GM12891 (cell line): ENCODE results near the gene GSKIP. TPM values are rescaled to one million over a fixed set of nuclear protein-coding genes. Genes with fewer than 3 reads are reported as not detected.
A peak's percentile ranks its signal among the peaks of the same experiment; 100 is the strongest.
"Not testable (repeated sequence)": the region's sequence is repeated elsewhere in the genome, so short reads cannot be mapped to it uniquely, and the experiment has no call there.

ENCODE experiments used
- DNase-seq: peaks from one replicate; pipeline ENCODE4 v3.0.0; 2011; ENCODE audit warnings: low spot score; ENCODE audit not compliant: insufficient read length
- FAIRE-seq: peaks from 2 replicates; lab custom pipeline; 2011; peaks lifted over from hg19 to GRCh38; lab: Jason Lieb, UNC
- PAX5 ChIP-seq: IDR thresholded peaks from 2 replicates; pipeline ENCODE4 v1.6.1; 2011; ENCODE audit warnings: low read length, moderate library complexity, mild to moderate bottlenecking; ENCODE audit not compliant: insufficient read depth, severe bottlenecking
- POLR2A ChIP-seq: IDR thresholded peaks from 2 replicates; pipeline ENCODE4 v1.6.1; 2011; ENCODE audit warnings: low read depth, low read length, control low read depth
- POLR2AphosphoS5 ChIP-seq: IDR thresholded peaks from 2 replicates; pipeline ENCODE4 v1.6.1; 2011; ENCODE audit warnings: low read depth, low read length, control low read depth
- POU2F2 ChIP-seq: IDR thresholded peaks from 2 replicates; pipeline ENCODE4 v1.6.1; 2011; ENCODE audit warnings: low read depth, mild to moderate bottlenecking, control low read depth, low read length, moderate library complexity
- SPI1 ChIP-seq: IDR thresholded peaks from 2 replicates; pipeline ENCODE4 v1.6.1; 2011; ENCODE audit warnings: low read depth, low read length, control low read depth
- TAF1 ChIP-seq: IDR thresholded peaks from 2 replicates; pipeline ENCODE4 v1.6.1; 2011; ENCODE audit warnings: low read depth, low read length, control low read depth
- polyA plus RNA-seq: library from polyadenylated mRNA; unstranded; fragments of >200 nt; gene quantifications from one replicate; pipeline ENCODE4 v1.2.1, GENCODE V29; 2012; ENCODE audit warnings: low read depth, missing spikeins, inconsistent platforms; ENCODE audit not compliant: missing spikeins

The GSKIP gene, protein sequence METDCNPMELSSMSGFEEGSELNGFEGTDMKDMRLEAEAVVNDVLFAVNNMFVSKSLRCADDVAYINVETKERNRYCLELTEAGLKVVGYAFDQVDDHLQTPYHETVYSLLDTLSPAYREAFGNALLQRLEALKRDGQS
- polyA plus RNA-seq, result 12.4 TPM

GRCh38 chr14:96362965-96363750 lies at the start of gene GSKIP, which contains the start of gene ATG2B:
GSKIP (plus strand) TSS chr14:96363526; CDS start chr14:96382248, 18,722 bp downstream.
ATG2B (minus strand) TSS chr14:96363341; CDS start chr14:96362976, 365 bp downstream.
- DNase-seq, result peak; percentile 80
- TF ChIP-seq POLR2A, result 0 out of 2 replicates have a peak, but pooled peaks have one; percentile 60
- no peak for TF ChIP-seq POU2F2
- TF ChIP-seq POLR2AphosphoS5, result peak; percentile 64; the same call in 1 of the 2 replicates
- FAIRE-seq, result peak; percentile 96

- TF ChIP-seq POU2F2, result no peak
- no peak for TF ChIP-seq PAX5
- no peak for TF ChIP-seq TAF1
- no peak for TF ChIP-seq POLR2A
- no peak for TF ChIP-seq SPI1
- no peak for TF ChIP-seq POLR2AphosphoS5
- DNase-seq, result no peak
- FAIRE-seq, result no peak
Observed at GRCh38 chr14:96316087-96316486, 47.2 kb upstream of the GSKIP start.

GRCh38 chr14:96318836-96319235 lies 44.5 kb upstream of the GSKIP start:
- no peak for FAIRE-seq

DNA sequence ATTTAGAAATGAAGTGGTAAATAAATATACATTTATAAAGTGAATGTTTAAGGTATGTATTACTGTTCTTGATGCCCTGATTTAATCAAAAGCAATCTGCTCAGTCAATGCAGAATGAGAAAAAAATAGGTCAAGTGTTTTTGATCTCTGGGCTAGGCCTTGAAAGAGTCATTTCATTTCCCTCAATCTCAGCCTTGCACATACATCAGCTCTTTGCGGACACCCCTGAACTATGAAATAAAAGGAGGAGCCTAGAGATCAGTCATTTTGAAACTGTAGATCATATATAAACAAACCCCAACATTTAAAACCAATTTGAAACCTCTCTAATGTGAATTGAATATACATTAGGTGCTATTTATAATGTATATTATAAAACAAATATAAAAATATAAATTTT lies 42.7 kb upstream of the GSKIP start:
- no peak for TF ChIP-seq POU2F2
- TF ChIP-seq POLR2AphosphoS5, result no peak
- DNase-seq (no peak), FAIRE-seq (no peak)

More at GRCh38 chr14:96318836-96319235, 44.5 kb upstream of the GSKIP start:
- TF ChIP-seq POU2F2 (no peak), POLR2A (no peak), TAF1 (no peak), PAX5 (no peak), POLR2AphosphoS5 (no peak), SPI1 (no peak)
- no peak for DNase-seq

- FAIRE-seq, result no peak
Observed at GRCh38 chr14:96324219-96324618, 39.1 kb upstream of the GSKIP start.

DNA sequence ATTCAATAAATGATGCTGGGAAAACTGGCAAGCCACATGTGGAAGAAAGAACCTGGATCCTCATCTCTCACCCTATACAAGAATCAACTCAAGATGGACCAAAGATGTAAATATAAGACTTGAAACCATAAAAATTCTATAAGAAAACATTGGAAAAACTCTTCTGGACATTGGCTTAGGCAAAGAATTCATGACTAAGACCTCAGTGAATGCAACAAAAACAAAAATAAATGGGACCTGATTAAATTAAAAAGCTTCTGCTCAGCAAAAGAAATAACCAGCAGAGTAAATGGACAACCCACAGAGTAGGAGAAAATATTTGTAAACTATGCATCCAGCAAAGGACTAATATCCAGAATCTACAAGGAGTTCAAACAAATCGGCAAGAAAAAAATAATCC lies 24.8 kb upstream of the GSKIP start:
- FAIRE-seq (no peak), DNase-seq (no peak)

More at GRCh38 chr14:96324219-96324618, 39.1 kb upstream of the GSKIP start:
- TF ChIP-seq POLR2AphosphoS5, result no peak
- TF ChIP-seq PAX5, result no peak
- no peak for DNase-seq

GRCh38 chr14:96341323-96341722 lies 22.0 kb upstream of the GSKIP start:
- no peak for FAIRE-seq
- TF ChIP-seq POLR2AphosphoS5, result no peak
- TF ChIP-seq TAF1, result no peak
- no peak for TF ChIP-seq POLR2A
- no peak for DNase-seq

More for the DNA sequence above, 24.8 kb upstream of the GSKIP start:
- TF ChIP-seq TAF1 (no peak), POU2F2 (no peak), POLR2A (no peak), SPI1 (no peak), PAX5 (no peak), POLR2AphosphoS5 (no peak)

- no peak for FAIRE-seq
- DNase-seq, result no peak
- TF ChIP-seq POU2F2, result no peak
- TF ChIP-seq POLR2A, result no peak
- no peak for TF ChIP-seq POLR2AphosphoS5
- TF ChIP-seq PAX5, result no peak
- no peak for TF ChIP-seq SPI1
- TF ChIP-seq TAF1, result no peak
Observed at GRCh38 chr14:96345669-96346068, 17.7 kb upstream of the GSKIP start.

GRCh38 chr14:96347957-96348356 lies 15.4 kb upstream of the GSKIP start:
- FAIRE-seq, DNase-seq: not testable (repeated sequence)

GRCh38 chr14:96349286-96350075 lies 13.8 kb upstream of the GSKIP start:
- no peak for TF ChIP-seq POLR2A
- no peak for TF ChIP-seq PAX5
- TF ChIP-seq POLR2AphosphoS5, result no peak
- TF ChIP-seq POU2F2, result no peak
- no peak for TF ChIP-seq SPI1
- TF ChIP-seq TAF1, result no peak
- FAIRE-seq, result no peak

More at GRCh38 chr14:96349286-96350075, 13.8 kb upstream of the GSKIP start:
- DNase-seq, result no peak
